ENCODE data around the gene MLLT11.

GRCh38 chr1:151061704-151062103, 1.5 kb downstream of the MLLT11 start:
- TF ChIP-seq CTCF (IDR thresholded peaks at IDR 0.05): no peak
- TF ChIP-seq POLR2A (IDR thresholded peaks at IDR 0.05): no peak

Data from adrenal gland (tissue), 5 donors.